ENCODE results near the gene CCDC197.

The CCDC197 gene

GRCh38 chr14:93951635-93952540, 45.2 kb upstream of the CCDC197 start:
- Histone ChIP-seq H3K4me3 (ENCODE audit: low read depth in 1 of 2, low read length in 2 of 2) (no peak overlapping the region), H2AFZ (ENCODE audit: low read depth, low read length) (no peak overlapping the region), H3K27me3 (ENCODE audit: insufficient read depth, low read length, poor library complexity) (no peaks in the 10 kb centered on the region), H3K4me2 (ENCODE audit: insufficient read depth, low read length) (no peak overlapping the region), H3K36me3 (ENCODE audit: insufficient read depth, low read length) (no peaks in the 10 kb centered on the region), H3K79me2 (ENCODE audit: insufficient read depth, low read length) (no peaks in the 10 kb centered on the region), H3K9ac (ENCODE audit: low read depth, low read length) (no peak overlapping the region), H3K9me3 (ENCODE audit: insufficient read depth, low read length, severe bottlenecking) (no peaks in the 10 kb centered on the region), H3K27ac (ENCODE audit: low read length) (no peak overlapping the region), H3K4me1 (ENCODE audit: insufficient read depth, low read length) (no peaks in the 10 kb centered on the region), H4K20me1 (ENCODE audit: insufficient read depth, low read length) (peaks cover 9% of the 10 kb centered on the region; the same call in 1 of the 2 replicates)
- TF ChIP-seq, protein P1, sequence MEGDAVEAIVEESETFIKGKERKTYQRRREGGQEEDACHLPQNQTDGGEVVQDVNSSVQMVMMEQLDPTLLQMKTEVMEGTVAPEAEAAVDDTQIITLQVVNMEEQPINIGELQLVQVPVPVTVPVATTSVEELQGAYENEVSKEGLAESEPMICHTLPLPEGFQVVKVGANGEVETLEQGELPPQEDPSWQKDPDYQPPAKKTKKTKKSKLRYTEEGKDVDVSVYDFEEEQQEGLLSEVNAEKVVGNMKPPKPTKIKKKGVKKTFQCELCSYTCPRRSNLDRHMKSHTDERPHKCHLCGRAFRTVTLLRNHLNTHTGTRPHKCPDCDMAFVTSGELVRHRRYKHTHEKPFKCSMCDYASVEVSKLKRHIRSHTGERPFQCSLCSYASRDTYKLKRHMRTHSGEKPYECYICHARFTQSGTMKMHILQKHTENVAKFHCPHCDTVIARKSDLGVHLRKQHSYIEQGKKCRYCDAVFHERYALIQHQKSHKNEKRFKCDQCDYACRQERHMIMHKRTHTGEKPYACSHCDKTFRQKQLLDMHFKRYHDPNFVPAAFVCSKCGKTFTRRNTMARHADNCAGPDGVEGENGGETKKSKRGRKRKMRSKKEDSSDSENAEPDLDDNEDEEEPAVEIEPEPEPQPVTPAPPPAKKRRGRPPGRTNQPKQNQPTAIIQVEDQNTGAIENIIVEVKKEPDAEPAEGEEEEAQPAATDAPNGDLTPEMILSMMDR (IDR thresholded peaks at IDR 0.05; ENCODE audit: borderline replicate concordance, extremely low read depth, low read length, poor library complexity, severe bottlenecking), result no peak
- TF ChIP-seq EZH2 (IDR thresholded peaks at IDR 0.05; ENCODE audit: borderline replicate concordance, low read depth, low read length, severe bottlenecking), result no peak
- no peak for DNase-seq
- no peak for ATAC-seq (ENCODE audit: insufficient read depth, low read depth)

GRCh38 chr14:93952829-93953228, 44.3 kb upstream of the CCDC197 start:
- Histone ChIP-seq H3K4me3 (ENCODE audit: low read depth in 1 of 2, low read length in 2 of 2) (no peak overlapping the region), H3K9me3 (ENCODE audit: insufficient read depth, low read length, severe bottlenecking) (no peaks in the 10 kb centered on the region), H3K4me2 (ENCODE audit: insufficient read depth, low read length) (no peak overlapping the region), H3K27ac (ENCODE audit: low read length) (no peak overlapping the region), H3K4me1 (ENCODE audit: insufficient read depth, low read length) (no peaks in the 10 kb centered on the region), H2AFZ (ENCODE audit: low read depth, low read length) (no peak overlapping the region), H3K9ac (ENCODE audit: low read depth, low read length) (no peak overlapping the region), H3K27me3 (ENCODE audit: insufficient read depth, low read length, poor library complexity) (no peaks in the 10 kb centered on the region), H3K36me3 (ENCODE audit: insufficient read depth, low read length) (no peaks in the 10 kb centered on the region), H4K20me1 (ENCODE audit: insufficient read depth, low read length) (peaks cover 11% of the 10 kb centered on the region; the same call in 1 of the 2 replicates), H3K79me2 (ENCODE audit: insufficient read depth, low read length) (no peaks in the 10 kb centered on the region)
- ATAC-seq (ENCODE audit: insufficient read depth, low read depth) (no peak), DNase-seq (no peak)
- TF ChIP-seq, protein P1 (IDR thresholded peaks at IDR 0.05; ENCODE audit: borderline replicate concordance, extremely low read depth, low read length, poor library complexity, severe bottlenecking), result no peak
- no peak for TF ChIP-seq EZH2 (IDR thresholded peaks at IDR 0.05; ENCODE audit: borderline replicate concordance, low read depth, low read length, severe bottlenecking)

- H3K9me3 ChIP-seq (ENCODE audit: insufficient read depth, low read length, severe bottlenecking), result no peaks in the 10 kb centered on the region
These were observed 43.8 kb upstream of the CCDC197 start for GRCh38 chr14:93953263-93953662.

More at GRCh38 chr14:93953263-93953662, 43.8 kb upstream of the CCDC197 start:
- no peak for DNase-seq
- Histone ChIP-seq H3K27ac (ENCODE audit: low read length) (no peak overlapping the region), H3K79me2 (ENCODE audit: insufficient read depth, low read length) (no peaks in the 10 kb centered on the region), H3K4me3 (ENCODE audit: low read depth in 1 of 2, low read length in 2 of 2) (no peak overlapping the region), H3K4me2 (ENCODE audit: insufficient read depth, low read length) (no peak overlapping the region), H3K4me1 (ENCODE audit: insufficient read depth, low read length) (no peaks in the 10 kb centered on the region), H2AFZ (ENCODE audit: low read depth, low read length) (no peak overlapping the region), H3K27me3 (ENCODE audit: insufficient read depth, low read length, poor library complexity) (no peaks in the 10 kb centered on the region), H4K20me1 (ENCODE audit: insufficient read depth, low read length) (peaks cover 11% of the 10 kb centered on the region; the same call in 1 of the 2 replicates), H3K36me3 (ENCODE audit: insufficient read depth, low read length) (no peaks in the 10 kb centered on the region), H3K9ac (ENCODE audit: low read depth, low read length) (no peak overlapping the region)
- no peak for TF ChIP-seq EZH2 (IDR thresholded peaks at IDR 0.05; ENCODE audit: borderline replicate concordance, low read depth, low read length, severe bottlenecking)
- TF ChIP-seq, protein P1 (IDR thresholded peaks at IDR 0.05; ENCODE audit: borderline replicate concordance, extremely low read depth, low read length, poor library complexity, severe bottlenecking), result no peak
- ATAC-seq (ENCODE audit: insufficient read depth, low read depth), result no peak

Data from DND-41 (cell line).